ENCODE data around the gene RTN4RL1. TPM values are rescaled to one million over a fixed set of nuclear protein-coding genes. Genes with fewer than 3 reads are reported as not detected.

Gene RTN4RL1
- total and polyA plus RNA-seq, 9 of the 15 experiments (the other 6 are each of a cell fraction or from before 2014, with no cell fraction given) = 0.04 to 0.06 (median 0.04) TPM; not detected in 5

DNA sequence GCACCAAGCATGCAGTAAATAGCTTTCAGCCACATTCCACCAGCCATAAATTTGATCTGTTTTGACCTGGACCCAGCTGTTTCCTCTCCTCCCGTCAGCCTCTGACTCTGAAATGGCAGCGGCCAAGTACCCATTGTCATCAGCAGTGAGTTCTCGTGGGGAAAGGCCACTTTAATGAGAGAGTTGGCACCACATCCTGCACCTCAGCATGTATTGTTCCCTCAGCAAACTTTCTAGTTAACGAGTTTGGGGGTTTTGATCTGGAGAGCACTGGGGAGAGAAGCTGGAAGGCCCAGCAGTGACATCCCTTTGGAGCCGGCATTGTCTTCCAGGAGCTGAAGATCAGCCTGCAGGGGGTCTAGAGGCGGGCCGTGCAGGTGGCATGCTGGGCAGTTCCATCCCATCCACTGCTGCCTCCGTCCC is 110.5 kb downstream of the RTN4RL1 start (continued):
- TF ChIP-seq ETV1 (tag; conservative IDR thresholded peaks at IDR 0.05; ENCODE audit: low read depth) (no peak), CEBPZ (IDR thresholded peaks at IDR 0.05; ENCODE audit: borderline replicate concordance, low read depth, low read length) (no peak), ZC3H8 (IDR thresholded peaks at IDR 0.05) (no peak), RUNX1 (IDR thresholded peaks at IDR 0.05; ENCODE audit: low read depth) (no peak)

DNA sequence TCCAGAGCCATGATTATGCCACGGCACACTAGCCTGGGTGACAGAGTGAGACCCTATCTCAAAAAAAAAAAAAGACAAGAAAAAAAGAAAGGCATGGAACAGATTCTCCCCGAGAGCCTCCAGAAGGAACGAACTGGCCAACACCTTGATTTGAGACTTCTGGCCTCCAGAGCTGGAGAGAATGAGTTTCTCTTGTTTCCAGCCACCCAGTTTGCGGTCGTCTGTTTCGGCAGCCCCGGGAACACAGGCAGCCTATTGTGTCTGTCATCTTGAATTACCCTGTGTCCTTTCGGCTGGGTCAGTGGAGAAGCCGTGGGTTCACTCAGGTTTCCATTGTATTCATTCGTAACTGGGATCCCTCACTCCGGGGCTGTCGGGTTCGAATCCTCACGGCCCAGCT is 111.4 kb downstream of the RTN4RL1 start:
- H3K36me3 ChIP-seq (ENCODE audit: control insufficient read depth, insufficient read depth, low read length) = no peaks in the 10 kb centered on the region
- POLR2A ChIA-PET = no interaction called here
- in situ Hi-C loops (cut with MboI) (loop anchor here (25.0 kb wide), 1 partner anchor 324 kb away; no protein-coding TSS in a partner anchor), intact Hi-C loops (cut with micrococcal nuclease) (no loop called here)
- H3K9ac ChIP-seq (ENCODE audit: insufficient read depth in 1 of 2, low read depth in 2 of 2, low read length in 2 of 2) = no peak overlapping the region
- H3K27me3 ChIP-seq (ENCODE audit: control insufficient read depth in 2 of 2, insufficient read depth in 2 of 2, low read length in 2 of 2) = peaks cover 39 to 58% of the 10 kb centered on the region in 2 experiments
- no peaks in the 10 kb centered on the region for H3K9me1 ChIP-seq (ENCODE audit: control insufficient read depth, insufficient read depth, low read length)
- WGBS (ENCODE audit: insufficient coverage, low coverage, missing lambda C conversion rate) = 17% methylated on average over 9 of the region's 14 CpGs
- no peaks in the 10 kb centered on the region for H4K20me1 ChIP-seq (replicated peaks; ENCODE audit: control insufficient read depth, insufficient read depth, low read length)
- FAIRE-seq = no peak
- H3K4me2 ChIP-seq (ENCODE audit: insufficient read depth, low read length) = no peak overlapping the region
- no peak for DNase-seq (ENCODE audit: extremely low read depth in 1 of 4, low spot score in 3 of 4)
- H2AFZ ChIP-seq (ENCODE audit: low read depth, low read length) = no peak overlapping the region
- H3K4me3 ChIP-seq = no peak overlapping the region
- BruUV-seq (replicated peaks) = no TSS peak
- CTCF ChIA-PET (ENCODE audit: low intra/inter-chr PET ratio) = no interaction called here
- peaks cover 0 to 11% of the 10 kb centered on the region in 2 experiments; a peak in 2 of 5 replicates for H3K4me1 ChIP-seq (replicated peaks in 1 of 2; ENCODE audit: control insufficient read depth in 2 of 2, insufficient read depth in 2 of 2, low read length in 2 of 2)
- no peak for ATAC-seq
- H3K27ac ChIP-seq (ENCODE audit: extremely low read depth, low read depth, low read length) = no peak overlapping the region
- no peaks in the 10 kb centered on the region for H3K79me2 ChIP-seq (ENCODE audit: control insufficient read depth, insufficient read depth, low read length)
- H3K9me3 ChIP-seq (replicated peaks; ENCODE audit: control insufficient read depth, insufficient read depth, low read depth, low read length) = no peaks in the 10 kb centered on the region
- TF ChIP-seq FOXA3 (CRISPR knock-in tag; conservative IDR thresholded peaks at IDR 0.05 in 1 of 2, IDR thresholded peaks at IDR 0.05 in 1 of 2) = no peak
- TF ChIP-seq, protein P1, sequence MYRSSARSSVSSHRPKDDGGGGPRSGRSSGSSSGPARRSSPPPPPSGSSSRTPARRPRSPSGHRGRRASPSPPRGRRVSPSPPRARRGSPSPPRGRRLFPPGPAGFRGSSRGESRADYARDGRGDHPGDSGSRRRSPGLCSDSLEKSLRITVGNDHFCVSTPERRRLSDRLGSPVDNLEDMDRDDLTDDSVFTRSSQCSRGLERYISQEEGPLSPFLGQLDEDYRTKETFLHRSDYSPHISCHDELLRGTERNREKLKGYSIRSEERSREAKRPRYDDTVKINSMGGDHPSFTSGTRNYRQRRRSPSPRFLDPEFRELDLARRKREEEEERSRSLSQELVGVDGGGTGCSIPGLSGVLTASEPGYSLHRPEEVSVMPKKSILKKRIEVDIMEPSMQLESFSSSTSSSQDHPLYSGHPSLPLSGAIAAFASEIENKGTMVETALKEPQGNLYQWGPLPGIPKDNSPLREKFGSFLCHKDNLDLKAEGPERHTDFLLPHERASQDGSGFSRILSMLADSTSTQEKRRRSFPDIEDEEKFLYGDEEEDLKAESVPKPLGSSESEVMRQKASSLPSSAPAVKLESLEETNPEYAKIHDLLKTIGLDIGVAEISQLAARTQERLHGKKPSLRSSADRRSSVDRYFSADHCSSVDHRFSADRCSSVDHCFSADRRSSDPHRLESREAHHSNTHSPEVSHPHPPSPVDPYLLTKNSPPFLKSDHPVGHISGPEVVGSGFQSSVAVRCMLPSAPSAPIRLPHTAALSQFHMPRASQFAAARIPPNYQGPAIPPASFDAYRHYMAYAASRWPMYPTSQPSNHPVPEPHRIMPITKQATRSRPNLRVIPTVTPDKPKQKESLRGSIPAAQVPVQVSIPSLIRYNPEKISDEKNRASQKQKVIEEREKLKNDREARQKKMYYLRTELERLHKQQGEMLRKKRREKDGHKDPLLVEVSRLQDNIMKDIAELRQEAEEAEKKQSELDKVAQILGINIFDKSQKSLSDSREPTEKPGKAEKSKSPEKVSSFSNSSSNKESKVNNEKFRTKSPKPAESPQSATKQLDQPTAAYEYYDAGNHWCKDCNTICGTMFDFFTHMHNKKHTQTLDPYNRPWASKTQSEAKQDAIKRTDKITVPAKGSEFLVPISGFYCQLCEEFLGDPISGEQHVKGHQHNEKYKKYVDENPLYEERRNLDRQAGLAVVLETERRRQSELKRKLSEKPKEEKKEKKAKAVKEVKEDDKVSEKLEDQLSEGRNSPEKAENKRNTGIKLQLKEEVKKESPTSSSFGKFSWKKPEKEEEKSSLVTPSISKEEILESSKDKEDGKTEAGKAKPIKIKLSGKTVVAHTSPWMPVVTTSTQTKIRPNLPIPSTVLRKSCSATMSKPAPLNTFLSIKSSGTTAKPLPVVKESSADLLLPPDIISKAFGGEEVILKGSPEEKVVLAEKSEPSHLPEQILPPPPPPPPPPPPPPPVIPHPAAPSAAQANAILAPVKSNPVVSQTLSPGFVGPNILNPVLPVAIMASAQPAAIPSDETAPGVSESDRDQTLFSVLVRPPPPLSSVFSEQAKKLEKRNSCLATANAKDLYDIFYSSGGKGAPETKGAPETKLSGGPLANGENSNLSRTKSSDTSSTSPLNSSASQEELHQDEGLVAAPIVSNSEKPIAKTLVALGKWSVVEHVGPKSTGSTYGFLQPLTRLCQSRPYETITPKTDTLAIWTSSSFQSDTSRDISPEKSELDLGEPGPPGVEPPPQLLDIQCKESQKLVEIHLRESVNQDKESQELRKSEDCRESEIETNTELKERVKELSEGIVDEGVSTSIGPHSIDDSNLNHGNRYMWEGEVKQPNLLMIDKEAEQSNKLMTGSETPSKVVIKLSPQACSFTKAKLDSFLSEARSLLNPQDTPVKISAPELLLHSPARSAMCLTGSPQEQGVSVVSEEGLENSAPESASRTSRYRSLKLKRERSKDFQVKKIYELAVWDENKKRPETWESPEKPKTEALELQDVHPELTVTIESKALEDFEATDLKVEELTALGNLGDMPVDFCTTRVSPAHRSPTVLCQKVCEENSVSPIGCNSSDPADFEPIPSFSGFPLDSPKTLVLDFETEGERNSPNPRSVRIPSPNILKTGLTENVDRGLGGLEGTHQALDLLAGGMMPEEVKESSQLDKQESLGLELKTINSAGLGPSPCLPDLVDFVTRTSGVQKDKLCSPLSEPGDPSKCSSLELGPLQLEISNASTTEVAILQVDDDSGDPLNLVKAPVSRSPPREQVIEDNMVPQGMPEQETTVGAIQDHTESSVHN (IDR thresholded peaks at IDR 0.05; ENCODE audit: borderline replicate concordance in 1 of 2, low read depth in 1 of 2) = no peak
- no peak for TF ChIP-seq ZNF124 (CRISPR knock-in tag; IDR thresholded peaks at IDR 0.05)
- no peak for TF ChIP-seq ZBTB7A (IDR thresholded peaks at IDR 0.05; ENCODE audit: borderline replicate concordance, control insufficient read depth, low read depth, low read length)
